ENCODE data around the gene PPM1B. TPM values are rescaled to one million over a fixed set of nuclear protein-coding genes. Genes with fewer than 3 reads are reported as not detected.

PPM1B gene
- total and polyA plus RNA-seq, 9 donors, result 19.9 to 39.7 (median 28.0) TPM

DNA sequence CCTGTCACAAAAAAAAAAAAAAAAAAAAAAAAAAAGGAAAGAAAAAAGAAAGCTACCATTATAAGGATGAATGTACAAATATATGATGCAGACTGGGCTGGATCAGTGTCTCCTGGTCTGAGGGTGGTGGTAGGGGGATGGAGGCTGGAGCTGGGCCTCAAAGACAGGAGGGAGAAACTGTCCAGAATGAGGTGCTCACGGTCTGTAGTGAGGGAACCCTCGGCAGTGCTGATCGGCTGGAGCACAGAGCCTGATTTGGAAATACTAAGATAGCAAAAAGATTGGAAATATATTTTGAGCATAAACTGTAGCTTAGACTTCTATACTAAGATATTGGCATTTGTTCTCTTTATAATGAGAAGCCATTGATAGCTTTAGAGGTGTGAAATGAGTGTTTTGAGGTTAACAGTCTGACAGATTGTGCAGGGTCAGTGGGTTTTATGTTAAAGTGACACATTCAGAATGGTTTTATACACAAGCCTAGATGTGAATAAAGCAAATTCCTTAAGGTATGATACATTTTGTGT, 98.7 kb downstream of the PPM1B start:
- H3K27ac ChIP-seq (ENCODE audit: low read length), result peak overlapping the region; percentile 71
- H3K9me3 ChIP-seq (replicated peaks; ENCODE audit: control insufficient read depth, low read depth, low read length), result no peaks in the 10 kb centered on the region
- no peak for DNase-seq
- 60% methylated on average over 1 of the region's 3 CpGs for WGBS (ENCODE audit: insufficient coverage)
- peaks cover 7% of the 10 kb centered on the region for H3K4me1 ChIP-seq (ENCODE audit: control insufficient read depth, insufficient read depth, low read length)
- H3K4me3 ChIP-seq (ENCODE audit: low read length), result no peak overlapping the region
- no peaks in the 10 kb centered on the region for H3K27me3 ChIP-seq (ENCODE audit: control insufficient read depth, insufficient read depth, low read length)
- no peaks in the 10 kb centered on the region for H3K36me3 ChIP-seq (ENCODE audit: control insufficient read depth, insufficient read depth, low read length)

DNA sequence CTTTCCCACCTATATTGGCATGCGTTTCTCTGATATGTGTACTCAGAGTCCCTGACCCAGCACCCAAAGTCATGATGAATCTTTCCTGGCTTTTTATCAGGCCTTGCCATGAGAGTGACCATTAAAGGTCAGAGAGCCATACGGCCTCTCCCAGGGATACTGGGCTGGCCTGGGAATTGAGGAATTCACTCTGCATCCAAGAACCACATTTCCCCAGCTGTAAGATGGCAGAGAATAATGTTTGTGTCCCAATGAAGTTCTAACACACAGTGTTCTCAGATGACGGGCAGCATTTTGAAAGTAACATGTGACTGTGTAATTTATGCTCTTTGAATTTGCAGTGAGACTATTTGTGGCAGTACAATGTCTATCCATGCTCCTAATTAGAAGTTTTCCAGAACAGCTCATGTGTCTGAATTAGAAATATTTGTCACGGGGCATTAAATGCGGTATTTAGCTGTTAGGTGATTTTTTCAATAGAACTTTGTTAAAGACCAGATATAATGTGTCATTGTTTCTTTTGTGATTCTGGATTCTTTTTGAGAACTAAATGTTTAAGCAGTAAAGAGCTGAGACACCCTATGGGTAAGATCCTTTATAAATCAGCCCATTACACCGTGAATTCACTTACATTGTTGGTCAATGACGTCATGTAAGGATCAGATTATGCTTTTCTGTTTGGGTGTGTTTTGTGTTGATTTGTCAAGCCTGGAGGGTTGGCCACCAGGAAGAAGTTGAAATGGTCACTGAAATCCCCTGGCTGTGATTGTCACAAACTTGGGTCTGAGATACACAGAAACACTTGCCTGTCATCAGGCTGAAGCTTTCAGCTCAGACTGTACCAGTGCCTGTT, 99.3 kb downstream of the PPM1B start:
- DNase-seq, result peak; percentile 45
- Histone ChIP-seq H3K4me3 (ENCODE audit: low read length) (no peak overlapping the region), H3K9me3 (replicated peaks; ENCODE audit: control insufficient read depth, low read depth, low read length) (no peaks in the 10 kb centered on the region), H3K27me3 (ENCODE audit: control insufficient read depth, insufficient read depth, low read length) (no peaks in the 10 kb centered on the region), H3K36me3 (ENCODE audit: control insufficient read depth, insufficient read depth, low read length) (no peaks in the 10 kb centered on the region), H3K27ac (ENCODE audit: low read length) (peak overlapping the region; percentile 71), H3K4me1 (ENCODE audit: control insufficient read depth, insufficient read depth, low read length) (peaks cover 7% of the 10 kb centered on the region)
- WGBS (ENCODE audit: insufficient coverage), result 60% methylated on average over 1 of the region's 7 CpGs

DNA sequence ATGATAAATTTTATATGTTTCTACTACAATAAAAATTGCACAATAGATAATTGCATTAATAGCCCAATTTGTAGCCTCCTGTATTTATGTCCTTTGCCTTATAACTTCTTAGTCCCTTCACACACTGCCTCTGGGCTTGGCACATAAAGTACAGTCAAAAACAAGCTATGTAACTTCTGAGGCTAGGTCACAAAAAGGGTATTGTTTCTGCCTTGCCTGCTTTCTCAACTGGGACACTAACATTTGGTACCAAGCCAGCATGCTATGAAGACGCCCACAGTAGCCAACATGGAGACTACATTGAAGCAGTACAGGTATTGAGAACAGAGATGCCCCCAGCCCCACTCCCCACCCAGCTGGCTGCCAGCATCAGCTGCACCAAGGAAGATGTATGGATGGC, 101.2 kb downstream of the PPM1B start:
- no peak overlapping the region for H3K4me3 ChIP-seq (ENCODE audit: low read length)
- H3K9me3 ChIP-seq (replicated peaks; ENCODE audit: control insufficient read depth, low read depth, low read length), result no peaks in the 10 kb centered on the region
- H3K27ac ChIP-seq (ENCODE audit: low read length), result no peak overlapping the region
- peaks cover 7% of the 10 kb centered on the region for H3K4me1 ChIP-seq (ENCODE audit: control insufficient read depth, insufficient read depth, low read length)
- no peak for DNase-seq
- WGBS (ENCODE audit: insufficient coverage), result no CpG with 5 or more reads among the region's 1 CpG
- H3K27me3 ChIP-seq (ENCODE audit: control insufficient read depth, insufficient read depth, low read length), result no peaks in the 10 kb centered on the region
- H3K36me3 ChIP-seq (ENCODE audit: control insufficient read depth, insufficient read depth, low read length), result no peaks in the 10 kb centered on the region

DNA sequence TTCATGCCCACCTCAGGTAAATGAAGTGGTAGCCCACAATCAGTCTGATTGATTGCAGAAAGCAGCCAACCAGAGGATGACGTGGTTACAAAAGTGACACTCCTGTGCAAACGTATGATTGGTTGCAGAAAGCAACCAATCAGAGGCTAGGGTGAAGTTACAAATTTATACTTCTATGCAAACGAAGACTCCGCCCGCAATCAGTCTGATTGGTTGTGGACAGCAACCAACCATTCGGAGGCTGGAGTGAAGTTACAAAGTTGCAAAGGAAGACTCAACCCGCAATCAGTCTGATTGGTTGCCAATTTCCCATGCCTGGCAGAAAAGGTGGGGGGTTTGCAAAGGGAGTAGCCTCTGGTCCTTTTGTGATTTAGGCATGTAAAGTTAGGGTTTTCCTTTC, 102.6 kb downstream of the PPM1B start:
- H3K27ac ChIP-seq (ENCODE audit: low read length), result no peak overlapping the region
- no peak overlapping the region for H3K4me3 ChIP-seq (ENCODE audit: low read length)
- 94% methylated on average over 7 of the region's 7 CpGs for WGBS (ENCODE audit: insufficient coverage)
- DNase-seq, result no peak
- H3K27me3 ChIP-seq (ENCODE audit: control insufficient read depth, insufficient read depth, low read length), result no peaks in the 10 kb centered on the region
- peaks cover 7% of the 10 kb centered on the region for H3K4me1 ChIP-seq (ENCODE audit: control insufficient read depth, insufficient read depth, low read length)
- H3K36me3 ChIP-seq (ENCODE audit: control insufficient read depth, insufficient read depth, low read length), result no peaks in the 10 kb centered on the region
- H3K9me3 ChIP-seq (replicated peaks; ENCODE audit: control insufficient read depth, low read depth, low read length), result no peaks in the 10 kb centered on the region

DNA sequence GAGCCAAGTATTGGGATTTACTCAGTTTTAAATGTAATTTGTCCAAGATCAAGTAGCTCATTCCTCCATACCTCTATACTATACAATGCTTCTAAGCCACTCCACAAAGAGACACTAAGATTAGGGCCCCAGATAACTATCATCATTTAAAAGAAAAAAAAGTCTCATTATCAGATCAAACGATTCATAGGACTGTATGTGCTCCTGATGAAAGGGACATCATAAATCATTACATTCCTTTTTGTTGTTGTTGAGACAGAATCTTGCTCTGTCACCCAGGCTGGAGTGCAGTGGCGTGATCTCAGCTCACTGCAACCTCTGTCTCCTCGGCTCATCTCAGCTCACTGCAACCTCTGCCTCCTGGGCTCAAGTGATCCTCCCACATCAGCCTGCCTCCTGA, 104.4 kb downstream of the PPM1B start:
- Histone ChIP-seq H3K36me3 (ENCODE audit: control insufficient read depth, insufficient read depth, low read length) (no peaks in the 10 kb centered on the region), H3K27ac (ENCODE audit: low read length) (no peak overlapping the region)
- no peak for DNase-seq

DNA sequence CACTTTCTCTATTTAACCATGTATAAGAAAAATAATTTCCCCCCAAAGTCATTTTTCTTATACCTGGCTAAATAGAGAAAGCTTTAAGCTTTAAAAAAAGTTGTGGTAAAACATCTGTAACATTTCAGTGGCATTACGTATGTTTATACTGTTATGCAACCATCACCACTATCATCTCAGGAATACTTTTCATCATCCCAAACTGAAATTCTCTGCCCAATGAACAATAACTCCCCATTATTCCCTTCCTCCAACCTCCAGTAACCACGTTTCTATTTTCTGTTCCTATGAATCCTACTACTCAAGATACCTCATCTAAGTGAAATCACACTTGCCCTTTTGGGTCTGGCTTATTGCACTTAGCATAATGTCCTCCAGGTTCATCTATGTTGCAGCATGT, 104.9 kb downstream of the PPM1B start:
- Histone ChIP-seq H3K27me3 (ENCODE audit: control insufficient read depth, insufficient read depth, low read length) (no peaks in the 10 kb centered on the region), H3K9me3 (replicated peaks; ENCODE audit: control insufficient read depth, low read depth, low read length) (no peaks in the 10 kb centered on the region), H3K36me3 (ENCODE audit: control insufficient read depth, insufficient read depth, low read length) (no peaks in the 10 kb centered on the region), H3K4me1 (ENCODE audit: control insufficient read depth, insufficient read depth, low read length) (no peaks in the 10 kb centered on the region), H3K27ac (ENCODE audit: low read length) (no peak overlapping the region), H3K4me3 (ENCODE audit: low read length) (no peak overlapping the region)
- 58% methylated on average over 2 of the region's 2 CpGs for WGBS (ENCODE audit: insufficient coverage)
- no peak for DNase-seq

More for the DNA sequence above, 104.4 kb downstream of the PPM1B start:
- WGBS (ENCODE audit: insufficient coverage), result 57% methylated on average over 2 of the region's 3 CpGs
- no peaks in the 10 kb centered on the region for H3K4me1 ChIP-seq (ENCODE audit: control insufficient read depth, insufficient read depth, low read length)
- H3K27me3 ChIP-seq (ENCODE audit: control insufficient read depth, insufficient read depth, low read length), result no peaks in the 10 kb centered on the region
- H3K4me3 ChIP-seq (ENCODE audit: low read length), result no peak overlapping the region
- no peaks in the 10 kb centered on the region for H3K9me3 ChIP-seq (replicated peaks; ENCODE audit: control insufficient read depth, low read depth, low read length)

- no peaks in the 10 kb centered on the region for H3K27me3 ChIP-seq (ENCODE audit: control insufficient read depth, insufficient read depth, low read length)
- no CpG with 5 or more reads among the region's 2 CpGs for WGBS (ENCODE audit: insufficient coverage)
Measured at GRCh38 chr2:44275927-44276303, 107.2 kb downstream of the PPM1B start.

DNA sequence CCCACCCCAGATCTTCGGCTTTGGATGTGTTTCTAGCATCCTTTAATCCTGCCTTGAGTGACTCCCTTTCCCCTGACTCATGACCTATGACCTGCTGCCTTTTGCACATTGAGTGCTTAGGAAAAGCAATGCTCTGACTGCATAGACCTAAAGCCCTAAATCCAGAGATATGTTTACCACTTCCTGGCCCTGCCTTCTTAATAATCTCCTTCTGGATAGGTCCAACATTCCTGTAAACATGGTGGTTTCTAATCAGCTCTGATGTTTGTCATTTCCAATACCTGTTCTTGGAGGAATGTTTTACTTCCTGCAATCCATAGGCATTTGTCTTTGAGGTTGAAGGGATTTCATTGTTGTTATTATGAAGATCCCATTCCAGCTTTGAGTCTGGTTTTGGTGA, 108.9 kb downstream of the PPM1B start:
- H3K4me3 ChIP-seq (ENCODE audit: low read length), result no peak overlapping the region
- H3K27ac ChIP-seq (ENCODE audit: low read length), result no peak overlapping the region
- 25% methylated on average over 1 of the region's 1 CpG for WGBS (ENCODE audit: insufficient coverage)
- no peaks in the 10 kb centered on the region for H3K36me3 ChIP-seq (ENCODE audit: control insufficient read depth, insufficient read depth, low read length)
- H3K9me3 ChIP-seq (replicated peaks; ENCODE audit: control insufficient read depth, low read depth, low read length), result no peaks in the 10 kb centered on the region
- no peaks in the 10 kb centered on the region for H3K4me1 ChIP-seq (ENCODE audit: control insufficient read depth, insufficient read depth, low read length)
- no peak for DNase-seq
- no peaks in the 10 kb centered on the region for H3K27me3 ChIP-seq (ENCODE audit: control insufficient read depth, insufficient read depth, low read length)

More at GRCh38 chr2:44275927-44276303, 107.2 kb downstream of the PPM1B start:
- no peak overlapping the region for H3K27ac ChIP-seq (ENCODE audit: low read length)
- DNase-seq, result no peak
- no peak overlapping the region for H3K4me3 ChIP-seq (ENCODE audit: low read length)
- no peaks in the 10 kb centered on the region for H3K4me1 ChIP-seq (ENCODE audit: control insufficient read depth, insufficient read depth, low read length)
- no peaks in the 10 kb centered on the region for H3K9me3 ChIP-seq (replicated peaks; ENCODE audit: control insufficient read depth, low read depth, low read length)
- no peaks in the 10 kb centered on the region for H3K36me3 ChIP-seq (ENCODE audit: control insufficient read depth, insufficient read depth, low read length)

- Histone ChIP-seq H3K4me3 (ENCODE audit: low read length) (no peak overlapping the region), H3K4me1 (ENCODE audit: control insufficient read depth, insufficient read depth, low read length) (no peaks in the 10 kb centered on the region), H3K27ac (ENCODE audit: low read length) (no peak overlapping the region), H3K27me3 (ENCODE audit: control insufficient read depth, insufficient read depth, low read length) (no peaks in the 10 kb centered on the region), H3K9me3 (replicated peaks; ENCODE audit: control insufficient read depth, low read depth, low read length) (no peaks in the 10 kb centered on the region), H3K36me3 (ENCODE audit: control insufficient read depth, insufficient read depth, low read length) (no peaks in the 10 kb centered on the region)
- 100% methylated on average over 1 of the region's 1 CpG for WGBS (ENCODE audit: insufficient coverage)
- no peak for DNase-seq
Measured at GRCh38 chr2:44280869-44281268, 112.2 kb downstream of the PPM1B start.

All from muscle of leg (tissue), 11 donors.